GM12892 (cell line): Measurements from ENCODE around the gene CHD9NB.

ENCODE experiments used
- POLR2A ChIP-seq: IDR thresholded peaks from 2 replicates; pipeline ENCODE4 v1.6.1; 2011; ENCODE audit warnings: low read depth, low read length, control low read depth
- POLR2AphosphoS5 ChIP-seq: IDR thresholded peaks from 2 replicates; pipeline ENCODE4 v1.6.1; 2011; ENCODE audit warnings: low read depth, low read length, control low read depth
- TAF1 ChIP-seq: IDR thresholded peaks from 2 replicates; pipeline ENCODE4 v1.6.1; 2011; ENCODE audit warnings: low read depth, mild to moderate bottlenecking, control low read depth, low read length, borderline replicate concordance

GRCh38 chr16:52994942-52995341 is 57.8 kb downstream of the CHD9NB start:
- TF ChIP-seq POLR2A (no peak), POLR2AphosphoS5 (no peak), TAF1 (no peak)
